ENCODE results near the gene DNAJB11. TPM values are rescaled to one million over a fixed set of nuclear protein-coding genes. Genes with fewer than 3 reads are reported as not detected.

The DNAJB11 gene
- total RNA-seq, 1 donor from 2014 or later: 43.8 TPM

DNA sequence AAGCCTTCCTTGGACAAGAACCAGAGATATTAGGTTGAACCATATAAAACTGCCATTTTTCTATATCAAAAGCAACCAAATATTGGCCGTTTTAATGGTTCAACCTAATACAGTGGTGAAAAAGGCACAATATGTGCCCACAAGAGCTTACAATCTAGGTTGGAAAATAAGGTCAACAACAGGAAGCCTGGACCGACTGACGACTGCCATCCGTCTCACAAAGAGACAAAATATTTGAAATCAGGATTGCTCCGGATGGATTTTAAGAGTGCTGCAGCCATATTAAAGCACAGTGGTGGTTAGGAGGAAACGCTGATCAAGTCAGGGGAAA is 43.7 kb downstream of the DNAJB11 start:
- H3K27me3 ChIP-seq: peaks cover 21% of the 10 kb centered on the region
- H3K4me1 ChIP-seq: no peaks in the 10 kb centered on the region
- no peak overlapping the region for H3K27ac ChIP-seq
- H3K36me3 ChIP-seq: no peaks in the 10 kb centered on the region
- H3K4me3 ChIP-seq: no peak overlapping the region
- TF ChIP-seq, protein P1, sequence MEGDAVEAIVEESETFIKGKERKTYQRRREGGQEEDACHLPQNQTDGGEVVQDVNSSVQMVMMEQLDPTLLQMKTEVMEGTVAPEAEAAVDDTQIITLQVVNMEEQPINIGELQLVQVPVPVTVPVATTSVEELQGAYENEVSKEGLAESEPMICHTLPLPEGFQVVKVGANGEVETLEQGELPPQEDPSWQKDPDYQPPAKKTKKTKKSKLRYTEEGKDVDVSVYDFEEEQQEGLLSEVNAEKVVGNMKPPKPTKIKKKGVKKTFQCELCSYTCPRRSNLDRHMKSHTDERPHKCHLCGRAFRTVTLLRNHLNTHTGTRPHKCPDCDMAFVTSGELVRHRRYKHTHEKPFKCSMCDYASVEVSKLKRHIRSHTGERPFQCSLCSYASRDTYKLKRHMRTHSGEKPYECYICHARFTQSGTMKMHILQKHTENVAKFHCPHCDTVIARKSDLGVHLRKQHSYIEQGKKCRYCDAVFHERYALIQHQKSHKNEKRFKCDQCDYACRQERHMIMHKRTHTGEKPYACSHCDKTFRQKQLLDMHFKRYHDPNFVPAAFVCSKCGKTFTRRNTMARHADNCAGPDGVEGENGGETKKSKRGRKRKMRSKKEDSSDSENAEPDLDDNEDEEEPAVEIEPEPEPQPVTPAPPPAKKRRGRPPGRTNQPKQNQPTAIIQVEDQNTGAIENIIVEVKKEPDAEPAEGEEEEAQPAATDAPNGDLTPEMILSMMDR (IDR thresholded peaks at IDR 0.05): no peak
- intact Hi-C loops (cut with DNase I): loop anchor here (5.0 kb wide), 1 partner anchor 203 kb away; no protein-coding TSS in a partner anchor
- H3K9me3 ChIP-seq: no peaks in the 10 kb centered on the region
- ATAC-seq (no peak), DNase-seq (no peak)

DNA sequence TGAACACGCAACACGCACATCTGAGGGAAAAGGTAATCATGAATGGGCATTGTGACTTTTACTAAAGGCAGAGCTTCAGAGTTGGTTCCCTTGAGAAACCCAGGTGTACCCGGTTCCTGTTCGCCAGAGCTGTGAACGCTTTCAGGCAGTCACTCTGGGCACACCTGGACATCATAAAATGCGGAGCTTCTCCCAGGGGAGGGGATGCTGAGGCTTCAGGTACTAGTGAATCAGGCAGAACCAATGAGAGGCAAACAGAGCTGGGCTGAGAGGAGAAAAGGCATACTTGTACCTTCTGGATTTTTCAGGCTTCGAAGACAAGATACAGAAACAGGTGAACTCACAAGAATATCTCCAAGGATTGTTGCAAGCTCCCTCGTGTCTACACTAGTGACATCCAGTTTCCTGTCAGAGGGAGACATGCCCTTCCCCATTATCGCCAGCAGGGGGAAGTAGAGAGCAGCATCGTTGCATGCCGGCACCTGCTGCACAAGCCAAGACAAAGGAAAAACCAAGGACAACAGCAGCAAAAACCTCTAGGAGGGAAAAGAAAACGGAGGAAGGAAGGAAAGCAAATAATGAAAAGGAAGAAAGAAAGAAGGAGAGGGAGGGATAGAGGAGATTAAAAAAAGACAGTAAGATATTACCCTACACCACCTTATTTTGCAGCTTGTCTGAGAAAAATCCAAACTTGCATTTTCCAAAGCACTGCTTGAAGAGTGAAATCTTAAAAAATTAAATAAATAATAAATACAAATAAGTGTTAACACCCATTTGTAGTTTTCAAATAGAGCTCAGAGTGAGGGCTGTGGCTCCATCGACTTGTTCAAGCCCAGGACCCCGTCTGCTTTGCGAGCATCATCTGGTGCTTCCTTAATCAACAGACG is 44.3 kb downstream of the DNAJB11 start:
- Histone ChIP-seq H3K27me3 (peaks cover 22% of the 10 kb centered on the region), H3K4me1 (no peaks in the 10 kb centered on the region), H3K27ac (no peak overlapping the region), H3K9me3 (no peaks in the 10 kb centered on the region), H3K4me3 (no peak overlapping the region), H3K36me3 (no peaks in the 10 kb centered on the region)
- peak; percentile 71 for DNase-seq
- ATAC-seq: peak; percentile 83
- intact Hi-C loops (cut with DNase I): loop anchor here (5.0 kb wide), 1 partner anchor 202 kb away; no protein-coding TSS in a partner anchor
- TF ChIP-seq, protein P1 (IDR thresholded peaks at IDR 0.05): peak; percentile 98

DNA sequence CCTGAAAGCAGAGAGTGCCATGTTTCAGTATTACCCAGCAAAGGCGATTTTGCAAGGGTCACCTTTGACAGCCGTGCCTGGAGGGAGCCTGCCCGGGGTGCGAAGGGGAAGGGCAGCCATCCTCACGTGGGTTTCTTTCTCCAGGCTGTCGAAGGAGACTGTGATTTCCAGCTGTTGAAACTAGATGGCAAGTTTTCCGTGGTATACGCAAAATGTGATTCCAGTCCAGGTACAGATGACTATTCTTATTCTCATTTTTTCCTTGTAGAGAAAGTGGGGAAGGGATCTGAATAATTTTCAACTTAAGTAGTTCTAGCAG is 45.7 kb downstream of the DNAJB11 start:
- no peak for DNase-seq
- H3K36me3 ChIP-seq: no peaks in the 10 kb centered on the region
- no peak for ATAC-seq
- no peak overlapping the region for H3K27ac ChIP-seq
- H3K4me3 ChIP-seq: no peak overlapping the region
- H3K27me3 ChIP-seq: peaks cover 22% of the 10 kb centered on the region
- H3K9me3 ChIP-seq: no peaks in the 10 kb centered on the region
- TF ChIP-seq, protein P1 (IDR thresholded peaks at IDR 0.05): no peak
- intact Hi-C loops (cut with DNase I): no loop called here
- no peaks in the 10 kb centered on the region for H3K4me1 ChIP-seq

DNA sequence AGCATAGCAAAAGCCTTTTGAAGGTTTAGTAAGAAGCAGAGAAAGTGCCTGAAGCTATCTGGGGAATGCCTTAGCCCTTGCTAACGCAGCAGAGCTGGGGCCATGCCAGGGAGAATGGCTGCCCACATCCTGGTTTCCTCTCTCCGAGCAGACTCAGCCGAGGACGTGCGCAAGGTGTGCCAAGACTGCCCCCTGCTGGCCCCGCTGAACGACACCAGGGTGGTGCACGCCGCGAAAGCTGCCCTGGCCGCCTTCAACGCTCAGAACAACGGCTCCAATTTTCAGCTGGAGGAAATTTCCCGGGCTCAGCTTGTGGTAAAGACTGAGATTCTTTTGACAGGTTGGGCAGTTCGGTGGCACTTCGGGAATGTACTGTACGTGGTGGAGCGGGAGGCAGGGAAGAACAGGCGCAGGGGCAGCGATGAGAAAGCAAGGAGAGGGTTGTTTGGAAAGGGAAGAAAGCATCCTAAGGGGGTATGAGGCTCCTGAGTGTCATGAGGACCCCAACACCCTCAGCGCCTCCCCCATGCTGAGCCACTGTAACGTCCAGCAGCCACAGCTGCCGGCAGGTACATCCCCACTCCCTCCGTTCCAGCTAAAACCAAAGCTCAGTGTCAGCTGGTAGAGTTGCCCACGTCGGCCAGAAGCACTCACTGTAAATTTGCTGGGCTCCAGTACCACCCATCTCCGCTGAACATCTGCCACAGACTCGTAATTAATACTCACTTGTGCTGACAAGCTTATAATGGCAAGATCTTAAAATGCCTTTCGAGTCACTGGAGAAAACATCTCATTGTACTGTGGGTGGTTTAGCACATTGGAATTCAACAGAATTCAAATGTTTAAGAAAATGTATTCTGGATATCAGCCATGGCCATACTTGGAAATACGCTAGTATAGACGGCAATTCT is 46.8 kb downstream of the DNAJB11 start:
- Histone ChIP-seq H3K27me3 (peaks cover 22% of the 10 kb centered on the region), H3K27ac (no peak overlapping the region)
- peak; percentile 98 for ATAC-seq

GRCh38 chr3:186618318-186618938 is 47.9 kb downstream of the DNAJB11 start:
- TF ChIP-seq, protein P1 (IDR thresholded peaks at IDR 0.05): no peak
- Histone ChIP-seq H3K4me1 (no peaks in the 10 kb centered on the region), H3K27me3 (peaks cover 23% of the 10 kb centered on the region), H3K36me3 (no peaks in the 10 kb centered on the region), H3K27ac (no peak overlapping the region), H3K9me3 (no peaks in the 10 kb centered on the region), H3K4me3 (no peak overlapping the region)
- intact Hi-C loops (cut with DNase I): no loop called here
- DNase-seq (no peak), ATAC-seq (no peak)

More for the DNA sequence above, 46.8 kb downstream of the DNAJB11 start:
- intact Hi-C loops (cut with DNase I): no loop called here
- Histone ChIP-seq H3K4me1 (no peaks in the 10 kb centered on the region), H3K4me3 (no peak overlapping the region), H3K9me3 (no peaks in the 10 kb centered on the region), H3K36me3 (no peaks in the 10 kb centered on the region)
- peak; percentile 94 for DNase-seq
- TF ChIP-seq, protein P1 (IDR thresholded peaks at IDR 0.05): peak; percentile 87

All from upper lobe of right lung (tissue), 1 donor.